DMS53 treated with DMSO at 0.1 percent for 48 hours (cell line): ENCODE data around the gene CCDC197.

ENCODE experiments used
- DNase-seq: peaks from one replicate; lab custom pipeline; 2025; ENCODE audit not compliant: unreplicated experiment; lab: John Stamatoyannopoulos, UW

CCDC197 gene

GRCh38 chr14:94022532-94023411 lies 25.7 kb downstream of the CCDC197 start:
- DNase-seq: no peak

- no peak for DNase-seq
These were observed 27.4 kb downstream of the CCDC197 start for GRCh38 chr14:94024549-94024948.

- no peak for DNase-seq
These were observed 28.6 kb downstream of the CCDC197 start for GRCh38 chr14:94025720-94026119.

- DNase-seq: peak; percentile 85
These were observed 29.2 kb downstream of the CCDC197 start, which contains the start of gene OTUB2 for GRCh38 chr14:94026173-94026888. OTUB2 (plus strand) TSS chr14:94026340; CDS start chr14:94026538, 198 bp downstream.

GRCh38 chr14:94026889-94027469 lies 29.9 kb downstream of the CCDC197 start:
- DNase-seq: no peak

- no peak for DNase-seq
These were observed 30.7 kb downstream of the CCDC197 start for GRCh38 chr14:94027566-94028449.

- peak; percentile 6 for DNase-seq
These were observed 31.3 kb downstream of the CCDC197 start for GRCh38 chr14:94028450-94028826.

GRCh38 chr14:94029265-94029664 lies 32.2 kb downstream of the CCDC197 start:
- no peak for DNase-seq

- DNase-seq: no peak
These were observed 32.6 kb downstream of the CCDC197 start for GRCh38 chr14:94029671-94030203.

- DNase-seq: no peak
These were observed 33.5 kb downstream of the CCDC197 start for GRCh38 chr14:94030571-94030970.

- no peak for DNase-seq
These were observed 34.2 kb downstream of the CCDC197 start for GRCh38 chr14:94031161-94031882.

- DNase-seq: no peak
These were observed 34.8 kb downstream of the CCDC197 start for GRCh38 chr14:94031883-94032279.

- no peak for DNase-seq
These were observed 37.8 kb downstream of the CCDC197 start for GRCh38 chr14:94034886-94035285.

- DNase-seq: peak; percentile 60
These were observed 39.4 kb downstream of the CCDC197 start for GRCh38 chr14:94036313-94037167.

- DNase-seq: no peak
These were observed 40.9 kb downstream of the CCDC197 start for GRCh38 chr14:94037954-94038353.

- no peak for DNase-seq
These were observed 41.4 kb downstream of the CCDC197 start for GRCh38 chr14:94038510-94038909.

GRCh38 chr14:94038921-94039629 lies 42.0 kb downstream of the CCDC197 start:
- DNase-seq: no peak

GRCh38 chr14:94040247-94040646 lies 43.1 kb downstream of the CCDC197 start:
- DNase-seq: no peak
